H9 (cell line): ENCODE results near the gene NUDT16L1. TPM values are rescaled to one million over a fixed set of nuclear protein-coding genes. Genes with fewer than 3 reads are reported as not detected.

Experiments used
- DNase-seq: peaks from one replicate; pipeline ENCODE4 v3.0.0-alpha.2; 2017
- H2AFZ ChIP-seq: one replicate; pipeline ENCODE4 v1.6.1; 2013; ENCODE audit warnings: mild to moderate bottlenecking, low read length, control low read depth, moderate library complexity
- H2AK5ac ChIP-seq: 2 replicates; pipeline ENCODE4 v1.6.1; 2013; ENCODE audit warnings: low read length, control low read depth, mixed read lengths; ENCODE audit not compliant: insufficient read length
- H2BK120ac ChIP-seq: one replicate; pipeline ENCODE4 v1.6.1; 2013; ENCODE audit warnings: low read depth, mild to moderate bottlenecking, low read length, control low read depth, inconsistent platforms; ENCODE audit not compliant: poor library complexity, severe bottlenecking
- H2BK12ac ChIP-seq: 2 replicates; pipeline ENCODE4 v1.6.1; 2013; ENCODE audit warnings: low read length, control low read depth, mixed read lengths, low read depth; ENCODE audit not compliant: insufficient read length
- H2BK15ac ChIP-seq: 2 replicates; pipeline ENCODE4 v1.6.1; 2013; ENCODE audit warnings: low read depth, low read length, control low read depth
- H2BK20ac ChIP-seq: one replicate; pipeline ENCODE4 v1.6.1; 2013; ENCODE audit warnings: low read depth, mild to moderate bottlenecking, low read length, control low read depth, inconsistent platforms; ENCODE audit not compliant: poor library complexity, severe bottlenecking
- H2BK5ac ChIP-seq: 2 replicates; pipeline ENCODE4 v1.6.1; 2013; ENCODE audit warnings: low read length, control low read depth, mixed read lengths; ENCODE audit not compliant: insufficient read length
- H3K14ac ChIP-seq: 2 replicates; pipeline ENCODE4 v1.6.1; 2013; ENCODE audit warnings: low read length, control low read depth; ENCODE audit not compliant: insufficient read depth
- H3K18ac ChIP-seq: 2 replicates; pipeline ENCODE4 v1.6.1; 2013; ENCODE audit warnings: low read depth, mild to moderate bottlenecking, mixed read lengths, low read length, control low read depth; ENCODE audit not compliant: insufficient read length
- H3K23ac ChIP-seq: 2 replicates; pipeline ENCODE4 v1.6.1; 2013; ENCODE audit warnings: low read length, control low read depth, mixed read lengths, low read depth; ENCODE audit not compliant: insufficient read length
- H3K23me2 ChIP-seq: 2 replicates; pipeline ENCODE4 v1.6.1; 2013; ENCODE audit warnings: low read depth, mild to moderate bottlenecking, mixed read lengths, low read length, control low read depth; ENCODE audit not compliant: insufficient read length, poor library complexity, severe bottlenecking
- H3K27ac ChIP-seq: 2 replicates; pipeline ENCODE4 v1.5.1; 2013; ENCODE audit warnings: low read length, control low read depth, mixed read lengths, low read depth; ENCODE audit not compliant: insufficient read length
- H3K27me3 ChIP-seq: 2 replicates; pipeline ENCODE4 v1.6.1; 2013; ENCODE audit warnings: low read length, control low read depth, inconsistent platforms; ENCODE audit not compliant: insufficient read depth
- H3K4ac ChIP-seq: 2 replicates; pipeline ENCODE4 v1.6.1; 2013; ENCODE audit warnings: low read depth, mild to moderate bottlenecking, control low read depth, inconsistent platforms, low read length, moderate library complexity
- H3K4me1 ChIP-seq: 2 replicates; pipeline ENCODE4 v1.6.1; 2013; ENCODE audit warnings: low read length, control low read depth, inconsistent platforms; ENCODE audit not compliant: insufficient read depth
- H3K4me2 ChIP-seq: 2 replicates; pipeline ENCODE4 v1.6.1; 2013; ENCODE audit warnings: low read length, control low read depth, mixed read lengths; ENCODE audit not compliant: insufficient read length, insufficient read depth
- H3K56ac ChIP-seq: 2 replicates; pipeline ENCODE4 v1.6.1; 2013; ENCODE audit warnings: low read depth, mild to moderate bottlenecking, mixed read lengths, low read length, control low read depth; ENCODE audit not compliant: insufficient read length
- H3K79me1 ChIP-seq: 2 replicates; pipeline ENCODE4 v1.6.1; 2013; ENCODE audit warnings: low read depth, mild to moderate bottlenecking, moderate library complexity, low read length, control low read depth, inconsistent platforms; ENCODE audit not compliant: insufficient read depth, poor library complexity, severe bottlenecking
- H3K79me2 ChIP-seq: 2 replicates; pipeline ENCODE4 v1.6.1; 2013; ENCODE audit warnings: low read length, control low read depth, inconsistent platforms; ENCODE audit not compliant: insufficient read depth
- H3K9ac ChIP-seq: 2 replicates; pipeline ENCODE4 v1.6.1; 2013; ENCODE audit warnings: low read length, control low read depth, mixed read lengths; ENCODE audit not compliant: insufficient read length; ENCODE audit errors: extremely low read depth
- H3K9me3 ChIP-seq: one replicate; pipeline ENCODE4 v1.6.1; 2013; ENCODE audit warnings: low read depth, low read length, inconsistent platforms; ENCODE audit not compliant: control insufficient read depth
- H3T11ph ChIP-seq: one replicate; pipeline ENCODE4 v1.6.1; 2013; ENCODE audit warnings: mild to moderate bottlenecking, low read length, control low read depth, inconsistent platforms
- H4K20me1 ChIP-seq: one replicate; pipeline ENCODE4 v1.6.1; 2013; ENCODE audit not compliant: control insufficient read depth, insufficient read length, insufficient read depth
- H4K5ac ChIP-seq: 2 replicates; pipeline ENCODE4 v1.6.1; 2013; ENCODE audit warnings: low read depth, mild to moderate bottlenecking, mixed read lengths, low read length, control low read depth; ENCODE audit not compliant: insufficient read length
- H4K8ac ChIP-seq: replicated peaks from 2 replicates; pipeline ENCODE4 v1.6.1; 2013; ENCODE audit warnings: low read length, control low read depth, mixed read lengths, low read depth; ENCODE audit not compliant: insufficient read length
- H4K91ac ChIP-seq: 2 replicates; pipeline ENCODE4 v1.6.1; 2013; ENCODE audit warnings: low read depth, mild to moderate bottlenecking, moderate library complexity, mixed read lengths, low read length, control low read depth; ENCODE audit not compliant: insufficient read length
- H3K27ac Mint-ChIP-seq, 3 experiments: 2 replicates in 2 of 3; 3 replicates in 1 of 3; pipeline ENCODE4 v1.8.0; 2020 to 2021; ENCODE audit warnings: mixed read lengths in 3 of 3, mild to moderate bottlenecking in 1 of 3, moderate library complexity in 1 of 3
- H3K27me3 Mint-ChIP-seq: 2 replicates; pipeline ENCODE4 v1.8.0; 2021; ENCODE audit warnings: low read depth, mild to moderate bottlenecking, moderate library complexity, mixed read lengths
- H3K36me3 Mint-ChIP-seq, 3 experiments: 2 replicates in 2 of 3; 3 replicates in 1 of 3; pipeline ENCODE4 v1.8.0; 2020 to 2021; ENCODE audit warnings: low read depth in 3 of 3, mixed read lengths in 3 of 3; ENCODE audit not compliant: insufficient read depth in 1 of 3
- H3K4me1 Mint-ChIP-seq, 2 experiments: 2 replicates each; pipeline ENCODE4 v1.8.0; 2020; ENCODE audit warnings: mixed read lengths in 2 of 2
- H3K4me3 Mint-ChIP-seq, 2 experiments: 2 replicates in 1 of 2; 3 replicates in 1 of 2; pipeline ENCODE4 v1.8.0; 2020 to 2021; ENCODE audit warnings: mild to moderate bottlenecking in 2 of 2, mixed read lengths in 2 of 2, moderate library complexity in 1 of 2
- H3K9me3 Mint-ChIP-seq, 2 experiments: 2 replicates in 1 of 2; 3 replicates in 1 of 2; pipeline ENCODE4 v1.8.0; 2020; ENCODE audit warnings: mild to moderate bottlenecking in 2 of 2, mixed read lengths in 2 of 2, moderate library complexity in 1 of 2
- CTCF ChIP-seq: fragments of 200-600 bp; sonication (generic); conservative IDR thresholded peaks from 3 replicates; pipeline ENCODE4 v1.8.0; 2021; ENCODE audit warnings: antibody characterized with exemption, mild to moderate bottlenecking
- WGBS: extraction: QIAGEN DNeasy Blood & Tissue Kit; methylation state at CpG from one replicate; pipeline ENCODE4 v1.1.7; 2013; ENCODE audit warnings: missing lambda C conversion rate, low lambda C conversion rate, mixed read lengths; ENCODE audit not compliant: insufficient read length; ENCODE audit errors: extremely low coverage; 5-methylcytosine and 5-hydroxymethylcytosine counted together
- long read RNA-seq: library from polyadenylated mRNA; unstranded; transcript quantifications from one replicate; pipeline ENCODE4 v2.0.0, GENCODE V29; 2020
- total RNA-seq: library from RNA; stranded (reverse); gene quantifications from 2 replicates; pipeline ENCODE4 v1.2.1, GENCODE V29; 2021

NUDT16L1 gene
- 49.4 and 50.0 TPM in 2 replicates for total RNA-seq
- long read RNA-seq, transcript NUDT16L1-201 (3 exons, 1,349 nt), result major isoform, 379 of 426 reads
- long read RNA-seq, transcript NUDT16L1-204 (3 exons, 1,406 nt), result minor isoform, 34 of 426 reads
- long read RNA-seq, partial matches to known transcripts, result 9 of 426 reads
- long read RNA-seq, other reads (novel, unspliced or antisense), result 2 of 426 reads

GRCh38 chr16:4693296-4693955 is at the start of gene NUDT16L1:
Gene NUDT16L1 (plus strand): TSS chr16:4693562. CDS start chr16:4693727, 165 bp downstream.
- Histone ChIP-seq H2BK20ac (no peak within 1 kb of the TSS), H4K5ac (no peak within 1 kb of the TSS), H3K9ac (peak within 1 kb of the TSS; percentile 65), H2AFZ (no peak within 1 kb of the TSS), H2BK5ac (no peak within 1 kb of the TSS), H3K18ac (peak within 1 kb of the TSS; percentile 63), H2BK120ac (no peak within 1 kb of the TSS), H3K9me3 (no peaks in the 10 kb centered on the region), H3K23me2 (peaks cover 3% of the 10 kb centered on the region), H2BK15ac (no peak within 1 kb of the TSS; the same call in 1 of the 2 replicates), H4K20me1 (no peaks in the 10 kb centered on the region), H2AK5ac (no peak within 1 kb of the TSS), H3K4me2 (peak within 1 kb of the TSS; percentile 58), H3K4me1 (no peaks in the 10 kb centered on the region), H3K56ac (no peak within 1 kb of the TSS), H3K4ac (no peak within 1 kb of the TSS), H3K79me2 (no peaks in the 10 kb centered on the region), H3T11ph (no peak within 1 kb of the TSS), H4K91ac (no peak within 1 kb of the TSS), H2BK12ac (no peak within 1 kb of the TSS), H3K14ac (peak within 1 kb of the TSS; percentile 79), H3K79me1 (no peaks in the 10 kb centered on the region), H4K8ac (no peak within 1 kb of the TSS), H3K23ac (no peak within 1 kb of the TSS), H3K27ac (no peak within 1 kb of the TSS), H3K27me3 (no peaks in the 10 kb centered on the region)
- no CpG with 5 or more reads among the region's 91 CpGs for WGBS
- peak; percentile 97 for DNase-seq
- TF ChIP-seq CTCF, result no peak; the same call in 2 of the 3 replicates
- peaks cover 2 to 3% of the 10 kb centered on the region in 2 experiments; a peak in 2 of 4 replicates for H3K4me1 Mint-ChIP-seq
- no peaks in the 10 kb centered on the region for H3K9me3 Mint-ChIP-seq
- H3K4me3 Mint-ChIP-seq, result peak within 1 kb of the TSS; percentile 77 to 86
- peaks cover 5 to 28% (median 23%) of the 10 kb centered on the region in 3 experiments; a peak in 6 of 7 replicates for H3K36me3 Mint-ChIP-seq
- H3K27ac Mint-ChIP-seq, result peak within 1 kb of the TSS in 1 of 3 experiments; percentile 68; a peak in 3 of 7 replicates
- H3K27me3 Mint-ChIP-seq, result peaks cover 2% of the 10 kb centered on the region; the same call in 1 of the 2 replicates
